Mammary epithelial cell (primary cell): ENCODE measurements around the gene EHF.

Source experiments
- CTCF ChIP-seq, 2 donors: IDR thresholded peaks in 1 of 2; conservative IDR thresholded peaks in 1 of 2; 2 replicates each; pipeline ENCODE4 v1.5.1; 2011 to 2012; ENCODE audit warnings: inconsistent platforms in 2 of 2, low read length in 2 of 2, mild to moderate bottlenecking in 2 of 2, control low read depth in 1 of 2, low read depth in 1 of 2; ENCODE audit not compliant: insufficient read depth in 1 of 2; ENCODE audit errors: extremely low read depth in 1 of 2
- EZH2 ChIP-seq: IDR thresholded peaks from 2 replicates; pipeline ENCODE4 v1.6.1; 2012; ENCODE audit warnings: low read length, inconsistent platforms, borderline replicate concordance

- TF ChIP-seq CTCF (conservative IDR thresholded peaks at IDR 0.05 in 1 of 2, IDR thresholded peaks at IDR 0.05 in 1 of 2; ENCODE audit: extremely low read depth in 1 of 2, insufficient read depth in 1 of 2, low read depth in 1 of 2, low read length in 2 of 2) (no peak), EZH2 (no peak)
Observed at GRCh38 chr11:34648036-34648435, 27.1 kb downstream of the EHF start.
